D341Med (cell line): Measurements from ENCODE around the gene KCNK3.
"Not testable (repeated sequence)": the region's sequence is repeated elsewhere in the genome, so short reads cannot be mapped to it uniquely, and the experiment has no call there.

Experiments used
- DNase-seq: peaks from one replicate; pipeline ENCODE4 v3.0.0; 2012; ENCODE audit warnings: low spot score

Gene KCNK3

GRCh38 chr2:26730549-26731344 lies 38.2 kb downstream of the KCNK3 start:
- no peak for DNase-seq

- no peak for DNase-seq
Observed at GRCh38 chr2:26731714-26732113, 39.2 kb downstream of the KCNK3 start.

GRCh38 chr2:26732446-26732845 lies 39.9 kb downstream of the KCNK3 start:
- no peak for DNase-seq

GRCh38 chr2:26733413-26733812 lies 40.9 kb downstream of the KCNK3 start:
- DNase-seq: no peak

GRCh38 chr2:26735097-26735496 lies 42.6 kb downstream of the KCNK3 start:
- DNase-seq: no peak

GRCh38 chr2:26735883-26736588 lies 43.5 kb downstream of the KCNK3 start:
- no peak for DNase-seq

GRCh38 chr2:26737221-26737620 lies 44.7 kb downstream of the KCNK3 start:
- DNase-seq: no peak

GRCh38 chr2:26738481-26738880 lies 46.0 kb downstream of the KCNK3 start:
- peak; percentile 78 for DNase-seq

- DNase-seq: no peak
Observed at GRCh38 chr2:26739514-26739913, 47.0 kb downstream of the KCNK3 start.

GRCh38 chr2:26740346-26740745 lies 47.8 kb downstream of the KCNK3 start:
- no peak for DNase-seq

GRCh38 chr2:26740890-26741302 lies 48.4 kb downstream of the KCNK3 start:
- peak; percentile 82 for DNase-seq

- DNase-seq: no peak
Observed at GRCh38 chr2:26742048-26742770, 49.7 kb downstream of the KCNK3 start.

GRCh38 chr2:26743852-26744251 lies 51.3 kb downstream of the KCNK3 start:
- DNase-seq: no peak

- DNase-seq: no peak
Observed at GRCh38 chr2:26744953-26745352, 52.4 kb downstream of the KCNK3 start.

GRCh38 chr2:26745609-26746327 lies 53.2 kb downstream of the KCNK3 start:
- DNase-seq: peak; percentile 75

- DNase-seq: no peak
Observed at GRCh38 chr2:26746934-26747333, 54.4 kb downstream of the KCNK3 start.

GRCh38 chr2:26749787-26750420 lies 57.4 kb downstream of the KCNK3 start:
- not testable (repeated sequence) for DNase-seq

- not testable (repeated sequence) for DNase-seq
Observed at GRCh38 chr2:26750467-26750866, 57.9 kb downstream of the KCNK3 start.

- DNase-seq: no peak
Observed at GRCh38 chr2:26752656-26753055, 60.1 kb downstream of the KCNK3 start.

- no peak for DNase-seq
Observed at GRCh38 chr2:26754539-26754938, 62.0 kb downstream of the KCNK3 start.

GRCh38 chr2:26754972-26755670 lies 62.6 kb downstream of the KCNK3 start:
- DNase-seq: no peak
